HuH-7 (cell line): Measurements from ENCODE around the gene ABLIM3.

ENCODE experiments used
- DNase-seq: peaks from one replicate; pipeline ENCODE4 v3.0.0; 2011; ENCODE audit warnings: low spot score

The ABLIM3 gene

GRCh38 chr5:149219584-149219983 lies 78.3 kb downstream of the ABLIM3 start:
- DNase-seq, result peak; percentile 18

- DNase-seq, result no peak
Observed at GRCh38 chr5:149220750-149221149, 79.5 kb downstream of the ABLIM3 start.

GRCh38 chr5:149221326-149221725 lies 80.0 kb downstream of the ABLIM3 start:
- DNase-seq, result no peak

GRCh38 chr5:149221731-149222342 lies 80.5 kb downstream of the ABLIM3 start:
- DNase-seq, result no peak

GRCh38 chr5:149223081-149223848 lies 82.0 kb downstream of the ABLIM3 start:
- no peak for DNase-seq

- DNase-seq, result no peak
Observed at GRCh38 chr5:149224282-149224681, 83.0 kb downstream of the ABLIM3 start.

- DNase-seq, result no peak
Observed at GRCh38 chr5:149227168-149227826, 86.0 kb downstream of the ABLIM3 start.

GRCh38 chr5:149228618-149229297 lies 87.5 kb downstream of the ABLIM3 start:
- DNase-seq, result peak; percentile 68

- no peak for DNase-seq
Observed at GRCh38 chr5:149229298-149229937, 88.1 kb downstream of the ABLIM3 start.

- DNase-seq, result no peak
Observed at GRCh38 chr5:149235841-149236240, 94.5 kb downstream of the ABLIM3 start.

- peak; percentile 10 for DNase-seq
Observed at GRCh38 chr5:149237662-149238061, 96.4 kb downstream of the ABLIM3 start.

GRCh38 chr5:149238540-149238939 lies 97.2 kb downstream of the ABLIM3 start:
- DNase-seq, result no peak

GRCh38 chr5:149239917-149240316 lies 98.6 kb downstream of the ABLIM3 start:
- DNase-seq, result no peak

- no peak for DNase-seq
Observed at GRCh38 chr5:149240354-149240998, 99.2 kb downstream of the ABLIM3 start.

- DNase-seq, result no peak
Observed at GRCh38 chr5:149242339-149242738, 101.0 kb downstream of the ABLIM3 start.

GRCh38 chr5:149246906-149247305 lies 105.6 kb downstream of the ABLIM3 start:
- no peak for DNase-seq

- DNase-seq, result no peak
Observed at GRCh38 chr5:149247726-149248125, 106.4 kb downstream of the ABLIM3 start.

GRCh38 chr5:149251546-149251945 lies 110.3 kb downstream of the ABLIM3 start:
- no peak for DNase-seq

GRCh38 chr5:149254506-149254905 lies 113.2 kb downstream of the ABLIM3 start:
- DNase-seq, result no peak

GRCh38 chr5:149256451-149256850 lies 115.2 kb downstream of the ABLIM3 start:
- no peak for DNase-seq

- no peak for DNase-seq
Observed at GRCh38 chr5:149257131-149257530, 115.8 kb downstream of the ABLIM3 start.
